ENCODE data around the gene GH2. TPM values are rescaled to one million over a fixed set of nuclear protein-coding genes. Genes with fewer than 3 reads are reported as not detected.
A peak's percentile ranks its signal among the peaks of the same experiment; 100 is the strongest.

GH2 gene
- total RNA-seq, 3 donors from 2014 or later (not counting 1 experiment from before 2014, with no cell fraction given), result not detected

GRCh38 chr17:63928966-63929695, 47.4 kb upstream of the GH2 start:
- no peaks in the 10 kb centered on the region for H3K27me3 ChIP-seq (ENCODE audit: control insufficient read depth, insufficient read depth, low read length)
- TF ChIP-seq CTCF (IDR thresholded peaks at IDR 0.05), result no peak
- intact Hi-C loops (cut with micrococcal nuclease), result no loop called here
- H3K9me3 Mint-ChIP-seq, result no peaks in the 10 kb centered on the region
- H3K4me3 Mint-ChIP-seq, result no peak overlapping the region
- 86% methylated on average over 10 of the region's 10 CpGs for WGBS (ENCODE audit: insufficient coverage)
- H3K4me1 ChIP-seq (ENCODE audit: control insufficient read depth, insufficient read depth, low read length), result peaks cover 41% of the 10 kb centered on the region
- peak overlapping the region in 1 of 2 donors; percentile 65 for H3K27ac Mint-ChIP-seq
- DNase-seq (no peak), ATAC-seq (no peak)
- no peaks in the 10 kb centered on the region for H3K36me3 Mint-ChIP-seq
- H3K4me3 ChIP-seq (ENCODE audit: low read length), result peak overlapping the region; percentile 51
- H3K9me3 ChIP-seq (ENCODE audit: control insufficient read depth, insufficient read depth, low read length), result no peaks in the 10 kb centered on the region
- peaks cover 13 to 30% of the 10 kb centered on the region in 2 donors for H3K4me1 Mint-ChIP-seq
- H3K36me3 ChIP-seq (ENCODE audit: control insufficient read depth, insufficient read depth, low read length), result peaks cover 14% of the 10 kb centered on the region
- H3K27ac ChIP-seq (ENCODE audit: low read length), result no peak overlapping the region
- no peaks in the 10 kb centered on the region for H3K27me3 Mint-ChIP-seq (ENCODE audit: low read depth in 2 of 2)

- no peak for TF ChIP-seq CTCF (IDR thresholded peaks at IDR 0.05)
- H3K36me3 Mint-ChIP-seq, result no peaks in the 10 kb centered on the region
- H3K4me3 Mint-ChIP-seq, result no peak overlapping the region
- no peaks in the 10 kb centered on the region for H3K9me3 Mint-ChIP-seq
- no peaks in the 10 kb centered on the region for H3K27me3 Mint-ChIP-seq (ENCODE audit: low read depth in 2 of 2)
- no peak overlapping the region for H3K27ac ChIP-seq (ENCODE audit: low read length)
- no peak overlapping the region for H3K4me3 ChIP-seq (ENCODE audit: low read length)
- intact Hi-C loops (cut with micrococcal nuclease), result no loop called here
- peaks cover 39% of the 10 kb centered on the region for H3K4me1 ChIP-seq (ENCODE audit: control insufficient read depth, insufficient read depth, low read length)
- DNase-seq, result no peak
- WGBS (ENCODE audit: insufficient coverage), result 82% methylated on average over 8 of the region's 10 CpGs
- peaks cover 13 to 30% of the 10 kb centered on the region in 2 donors for H3K4me1 Mint-ChIP-seq
- no peak overlapping the region for H3K27ac Mint-ChIP-seq
- H3K9me3 ChIP-seq (ENCODE audit: control insufficient read depth, insufficient read depth, low read length), result no peaks in the 10 kb centered on the region
- peaks cover 14% of the 10 kb centered on the region for H3K36me3 ChIP-seq (ENCODE audit: control insufficient read depth, insufficient read depth, low read length)
- no peaks in the 10 kb centered on the region for H3K27me3 ChIP-seq (ENCODE audit: control insufficient read depth, insufficient read depth, low read length)
- no peak for ATAC-seq
Measured at GRCh38 chr17:63928172-63928666, 46.5 kb upstream of the GH2 start.

GRCh38 chr17:63927464-63928171, 45.9 kb upstream of the GH2 start:
- DNase-seq (no peak), ATAC-seq (no peak)
- Mint-ChIP-seq H3K27me3 (ENCODE audit: low read depth in 2 of 2) (no peaks in the 10 kb centered on the region), H3K9me3 (no peaks in the 10 kb centered on the region), H3K27ac (no peak overlapping the region), H3K4me3 (no peak overlapping the region), H3K4me1 (peaks cover 11 to 27% of the 10 kb centered on the region in 2 donors), H3K36me3 (no peaks in the 10 kb centered on the region)
- TF ChIP-seq CTCF (IDR thresholded peaks at IDR 0.05), result no peak
- H3K9me3 ChIP-seq (ENCODE audit: control insufficient read depth, insufficient read depth, low read length), result no peaks in the 10 kb centered on the region
- no peaks in the 10 kb centered on the region for H3K27me3 ChIP-seq (ENCODE audit: control insufficient read depth, insufficient read depth, low read length)
- peaks cover 35% of the 10 kb centered on the region for H3K4me1 ChIP-seq (ENCODE audit: control insufficient read depth, insufficient read depth, low read length)
- H3K4me3 ChIP-seq (ENCODE audit: low read length), result no peak overlapping the region
- intact Hi-C loops (cut with micrococcal nuclease), result no loop called here
- peaks cover 14% of the 10 kb centered on the region for H3K36me3 ChIP-seq (ENCODE audit: control insufficient read depth, insufficient read depth, low read length)
- WGBS (ENCODE audit: insufficient coverage), result 66% methylated on average over 7 of the region's 8 CpGs
- peak overlapping the region; percentile 49 for H3K27ac ChIP-seq (ENCODE audit: low read length)

Measured in natural killer cell (primary cell).